Measurements from ENCODE around the gene LRRC37A3.
"Not testable (repeated sequence)": the region's sequence is repeated elsewhere in the genome, so short reads cannot be mapped to it uniquely, and the experiment has no call there.

DNA sequence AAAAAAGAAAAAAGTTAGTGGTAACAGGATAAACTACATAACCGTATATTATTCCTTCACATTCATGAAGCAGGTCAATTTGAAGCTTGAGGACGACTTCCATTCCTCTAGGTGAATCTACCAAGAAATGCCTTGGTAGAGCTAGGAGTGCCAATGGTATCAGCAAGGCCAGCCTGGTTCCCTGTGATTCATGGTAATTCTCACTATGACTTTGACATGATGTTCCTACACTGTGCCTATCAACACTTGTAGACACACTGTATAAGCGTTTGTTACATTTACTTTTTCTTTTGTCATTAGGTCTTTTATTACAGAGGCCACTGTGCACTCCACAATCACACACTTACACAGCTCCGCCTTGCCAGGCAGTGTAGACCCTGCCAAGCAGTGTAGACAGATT lies 7.2 kb upstream of the LRRC37A3 start:
- TF ChIP-seq, protein P1, sequence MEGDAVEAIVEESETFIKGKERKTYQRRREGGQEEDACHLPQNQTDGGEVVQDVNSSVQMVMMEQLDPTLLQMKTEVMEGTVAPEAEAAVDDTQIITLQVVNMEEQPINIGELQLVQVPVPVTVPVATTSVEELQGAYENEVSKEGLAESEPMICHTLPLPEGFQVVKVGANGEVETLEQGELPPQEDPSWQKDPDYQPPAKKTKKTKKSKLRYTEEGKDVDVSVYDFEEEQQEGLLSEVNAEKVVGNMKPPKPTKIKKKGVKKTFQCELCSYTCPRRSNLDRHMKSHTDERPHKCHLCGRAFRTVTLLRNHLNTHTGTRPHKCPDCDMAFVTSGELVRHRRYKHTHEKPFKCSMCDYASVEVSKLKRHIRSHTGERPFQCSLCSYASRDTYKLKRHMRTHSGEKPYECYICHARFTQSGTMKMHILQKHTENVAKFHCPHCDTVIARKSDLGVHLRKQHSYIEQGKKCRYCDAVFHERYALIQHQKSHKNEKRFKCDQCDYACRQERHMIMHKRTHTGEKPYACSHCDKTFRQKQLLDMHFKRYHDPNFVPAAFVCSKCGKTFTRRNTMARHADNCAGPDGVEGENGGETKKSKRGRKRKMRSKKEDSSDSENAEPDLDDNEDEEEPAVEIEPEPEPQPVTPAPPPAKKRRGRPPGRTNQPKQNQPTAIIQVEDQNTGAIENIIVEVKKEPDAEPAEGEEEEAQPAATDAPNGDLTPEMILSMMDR (IDR thresholded peaks at IDR 0.05), result not testable (repeated sequence)
- TF ChIP-seq POLR2A (IDR thresholded peaks at IDR 0.05), result not testable (repeated sequence)

All from testis (tissue), 2 donors.